Astrocyte of the cerebellum (primary cell): Measurements from ENCODE around the gene KIAA0930.

Source experiments
- DNase-seq: peaks from one replicate; pipeline ENCODE4 v3.0.0-alpha.2; 2011; ENCODE audit warnings: low read depth
- H3K4me3 ChIP-seq: 2 replicates; pipeline ENCODE4 v1.5.1; 2011; ENCODE audit warnings: mild to moderate bottlenecking, low read depth, low read length, moderate library complexity
- in situ Hi-C: cut with HindIII; loops from 2 replicates; pipeline ENCODE4 v1.10.0; 2017; ENCODE audit warnings: low sequenced_read_pairs
- TF ChIP-seq, protein P1 (sequence below): IDR thresholded peaks from 2 replicates; pipeline ENCODE4 v1.5.1; 2012; ENCODE audit warnings: low read length, low read depth, moderate library complexity, mild to moderate bottlenecking; ENCODE audit errors: missing control alignments

The KIAA0930 gene

GRCh38 chr22:45254388-45254787, 13.7 kb upstream of the KIAA0930 start:
- no peak for DNase-seq
- TF ChIP-seq, protein P1, sequence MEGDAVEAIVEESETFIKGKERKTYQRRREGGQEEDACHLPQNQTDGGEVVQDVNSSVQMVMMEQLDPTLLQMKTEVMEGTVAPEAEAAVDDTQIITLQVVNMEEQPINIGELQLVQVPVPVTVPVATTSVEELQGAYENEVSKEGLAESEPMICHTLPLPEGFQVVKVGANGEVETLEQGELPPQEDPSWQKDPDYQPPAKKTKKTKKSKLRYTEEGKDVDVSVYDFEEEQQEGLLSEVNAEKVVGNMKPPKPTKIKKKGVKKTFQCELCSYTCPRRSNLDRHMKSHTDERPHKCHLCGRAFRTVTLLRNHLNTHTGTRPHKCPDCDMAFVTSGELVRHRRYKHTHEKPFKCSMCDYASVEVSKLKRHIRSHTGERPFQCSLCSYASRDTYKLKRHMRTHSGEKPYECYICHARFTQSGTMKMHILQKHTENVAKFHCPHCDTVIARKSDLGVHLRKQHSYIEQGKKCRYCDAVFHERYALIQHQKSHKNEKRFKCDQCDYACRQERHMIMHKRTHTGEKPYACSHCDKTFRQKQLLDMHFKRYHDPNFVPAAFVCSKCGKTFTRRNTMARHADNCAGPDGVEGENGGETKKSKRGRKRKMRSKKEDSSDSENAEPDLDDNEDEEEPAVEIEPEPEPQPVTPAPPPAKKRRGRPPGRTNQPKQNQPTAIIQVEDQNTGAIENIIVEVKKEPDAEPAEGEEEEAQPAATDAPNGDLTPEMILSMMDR = no peak
- no peak overlapping the region for H3K4me3 ChIP-seq
- in situ Hi-C loops = no loop called here

GRCh38 chr22:45253039-45253641, 12.4 kb upstream of the KIAA0930 start:
- TF ChIP-seq, protein P1 = no peak
- in situ Hi-C loops = no loop called here
- H3K4me3 ChIP-seq = no peak overlapping the region
- DNase-seq = no peak

GRCh38 chr22:45251825-45252224, 11.1 kb upstream of the KIAA0930 start:
- in situ Hi-C loops = no loop called here
- TF ChIP-seq, protein P1 = no peak
- DNase-seq = no peak
- no peak overlapping the region for H3K4me3 ChIP-seq

DNA sequence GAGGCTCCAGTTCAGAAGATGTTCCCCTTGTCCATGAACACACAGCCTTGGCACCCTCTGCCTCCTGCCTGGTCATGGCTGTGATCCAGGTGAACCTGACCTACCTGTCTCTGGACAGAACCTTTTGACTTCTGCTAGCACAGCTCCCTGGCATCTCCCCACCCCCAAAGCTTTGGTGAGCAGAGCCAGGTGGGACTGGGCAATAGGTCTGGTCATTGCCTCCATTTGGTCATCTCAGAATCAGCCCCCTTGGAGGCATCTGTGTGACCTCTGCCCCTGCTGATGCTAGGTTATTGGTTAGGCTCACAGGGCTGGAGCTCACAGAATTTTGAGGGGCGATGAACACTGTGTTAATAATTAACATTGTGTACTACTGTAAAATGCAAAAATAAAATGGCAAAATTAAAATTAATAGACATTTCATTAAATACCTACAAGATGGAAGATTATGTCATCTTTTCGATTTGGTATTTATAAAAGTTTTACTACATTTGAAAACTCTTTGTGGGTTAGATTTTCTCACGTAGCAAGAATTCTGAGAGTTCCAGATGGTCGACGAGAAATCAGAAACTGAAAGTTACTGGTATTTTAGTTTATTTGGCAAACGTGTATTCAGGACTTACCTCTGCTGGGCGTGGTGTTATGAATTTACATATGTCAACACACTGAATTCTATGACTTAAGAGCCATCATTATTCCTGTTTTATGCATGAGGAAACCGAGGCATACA, 8.3 kb upstream of the KIAA0930 start:
- TF ChIP-seq, protein P1 = no peak
- no peak overlapping the region for H3K4me3 ChIP-seq
- DNase-seq = no peak
- in situ Hi-C loops = no loop called here

DNA sequence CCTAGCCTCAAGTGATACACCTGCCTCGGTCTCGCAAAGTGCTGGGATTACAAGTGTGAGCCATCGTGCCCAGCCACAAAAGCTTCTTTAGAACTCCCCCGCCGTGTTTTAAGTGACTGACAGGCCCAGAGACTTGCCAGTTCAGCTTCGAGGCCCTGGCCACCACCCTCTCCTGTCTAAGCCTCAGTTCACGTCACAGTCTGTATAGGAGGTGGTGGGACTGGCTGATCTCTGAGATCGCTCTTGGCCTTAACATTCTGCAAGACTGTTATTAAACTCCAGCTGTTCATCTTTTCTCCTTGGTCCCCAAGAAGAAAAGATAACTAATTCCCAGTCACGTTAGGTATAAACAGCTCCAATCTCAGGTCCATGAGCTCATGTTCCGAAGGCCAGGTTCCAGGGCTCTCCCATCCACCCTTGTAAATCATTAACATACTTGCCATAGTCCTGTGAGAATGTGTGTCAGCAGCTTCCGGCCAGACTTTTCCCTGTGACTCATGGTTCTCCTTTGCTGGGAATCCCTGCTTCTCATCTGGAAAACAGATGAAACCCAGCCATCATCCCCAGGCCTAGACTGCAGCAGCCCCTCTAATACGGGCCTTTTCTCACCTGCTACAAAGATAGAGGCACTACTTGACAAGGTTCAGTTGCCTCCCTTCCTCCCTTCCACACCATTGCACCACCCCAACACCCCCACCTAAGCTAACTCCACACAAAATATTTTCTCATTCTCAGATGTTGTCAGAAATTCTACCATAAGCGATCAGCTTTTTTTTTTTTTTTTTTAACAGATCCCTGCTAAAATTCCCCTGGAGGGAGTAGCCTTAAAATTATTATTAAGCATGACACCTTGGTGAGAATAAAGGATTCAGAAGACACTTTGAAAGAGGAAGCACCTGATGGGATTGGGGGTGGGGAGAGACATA, 5.6 kb upstream of the KIAA0930 start:
- in situ Hi-C loops = no loop called here
- no peak overlapping the region for H3K4me3 ChIP-seq
- TF ChIP-seq, protein P1 = no peak
- peak; percentile 87 for DNase-seq

- TF ChIP-seq, protein P1 = no peak
- in situ Hi-C loops = no loop called here
- DNase-seq = no peak
- no peak overlapping the region for H3K4me3 ChIP-seq
Measured at GRCh38 chr22:45244916-45245315, 4.2 kb upstream of the KIAA0930 start.
